NCI-H146 treated with DMSO at 0.1 percent for 48 hours (cell line): ENCODE data around the gene ACOT11.

Source experiments
- DNase-seq: peaks from one replicate; lab custom pipeline; 2025; ENCODE audit not compliant: unreplicated experiment; lab: John Stamatoyannopoulos, UW

ACOT11 gene

DNA sequence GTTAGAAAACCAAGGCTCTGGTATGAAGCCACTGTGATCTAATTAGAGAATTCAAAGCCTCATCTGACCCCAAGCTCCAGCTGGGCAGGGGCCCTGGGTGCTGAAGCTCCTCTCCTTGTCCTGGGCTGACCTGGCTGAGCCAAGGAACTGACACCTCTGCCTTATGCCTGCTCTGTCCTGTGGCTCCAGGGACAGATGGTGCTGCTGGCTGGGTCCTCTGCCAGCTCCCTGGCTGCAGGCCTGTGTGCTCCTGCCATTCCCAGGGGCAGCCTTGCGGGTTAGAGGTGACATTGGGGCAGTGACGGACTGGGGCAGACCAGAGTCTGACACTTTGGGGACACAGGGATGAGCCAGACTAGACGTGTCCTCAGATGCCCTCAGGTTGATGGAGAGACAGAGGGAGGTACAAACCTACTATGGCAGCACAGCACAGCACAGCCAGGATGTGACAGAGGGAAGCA lies 11.8 kb downstream of the ACOT11 start:
- no peak for DNase-seq

DNA sequence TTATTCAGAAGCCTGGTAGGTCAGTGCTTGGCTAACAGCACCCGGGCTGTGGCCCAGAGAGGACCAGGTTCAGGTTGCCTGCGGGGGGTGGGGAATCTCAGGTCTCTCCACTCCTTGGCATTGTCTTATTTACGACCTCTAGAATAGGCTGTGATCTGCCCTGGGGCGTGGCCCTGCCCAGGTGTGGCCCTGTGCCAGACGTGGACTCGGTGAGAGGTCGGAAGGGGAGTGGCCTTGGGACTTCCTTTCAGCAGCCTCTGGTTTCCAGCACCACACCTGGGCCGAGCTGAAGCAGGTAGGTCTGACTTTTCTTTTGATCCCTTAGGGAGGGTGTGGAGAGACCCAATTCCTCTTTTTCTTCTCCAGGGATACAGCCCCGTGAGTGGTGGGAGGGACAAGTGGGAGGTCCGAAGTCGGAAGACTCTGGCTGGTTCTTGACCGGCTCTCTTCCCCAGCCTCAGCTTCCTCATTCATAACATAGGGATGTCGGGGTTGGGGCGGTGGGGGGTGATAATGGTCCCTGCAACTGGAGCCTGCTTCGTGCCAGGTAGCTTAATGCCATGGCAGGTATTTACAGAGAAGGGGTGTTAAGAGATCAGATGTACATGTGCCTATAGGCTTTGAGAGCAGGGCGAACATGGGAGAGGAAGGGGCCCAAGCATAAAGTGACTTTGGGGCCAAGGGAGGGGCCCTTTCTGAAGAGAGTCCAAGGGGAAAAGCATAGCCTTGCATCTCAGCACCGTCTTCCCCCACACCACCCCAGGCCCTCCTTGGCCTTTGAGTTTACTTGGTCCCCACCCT lies 16.5 kb downstream of the ACOT11 start:
- peak; percentile 81 for DNase-seq

DNA sequence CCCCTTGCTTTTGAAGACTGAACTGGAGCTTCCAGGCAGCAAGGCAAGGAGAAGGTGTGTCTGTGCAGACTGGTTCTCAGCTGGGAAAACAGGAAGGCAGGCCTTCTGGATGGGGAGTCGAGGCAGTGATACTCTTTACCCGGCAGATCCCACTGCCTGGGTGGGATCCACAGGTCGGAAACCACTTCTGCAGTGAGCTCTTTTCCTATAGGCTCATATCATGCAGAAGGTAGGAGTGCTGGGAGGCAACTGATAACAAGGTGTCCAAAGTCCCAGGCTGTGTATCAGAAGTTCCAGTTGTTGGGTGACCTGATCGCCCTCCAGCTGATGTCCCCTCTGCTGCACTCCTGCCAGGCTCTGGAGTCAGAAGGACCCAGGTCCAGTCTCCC lies 17.1 kb downstream of the ACOT11 start:
- no peak for DNase-seq

DNA sequence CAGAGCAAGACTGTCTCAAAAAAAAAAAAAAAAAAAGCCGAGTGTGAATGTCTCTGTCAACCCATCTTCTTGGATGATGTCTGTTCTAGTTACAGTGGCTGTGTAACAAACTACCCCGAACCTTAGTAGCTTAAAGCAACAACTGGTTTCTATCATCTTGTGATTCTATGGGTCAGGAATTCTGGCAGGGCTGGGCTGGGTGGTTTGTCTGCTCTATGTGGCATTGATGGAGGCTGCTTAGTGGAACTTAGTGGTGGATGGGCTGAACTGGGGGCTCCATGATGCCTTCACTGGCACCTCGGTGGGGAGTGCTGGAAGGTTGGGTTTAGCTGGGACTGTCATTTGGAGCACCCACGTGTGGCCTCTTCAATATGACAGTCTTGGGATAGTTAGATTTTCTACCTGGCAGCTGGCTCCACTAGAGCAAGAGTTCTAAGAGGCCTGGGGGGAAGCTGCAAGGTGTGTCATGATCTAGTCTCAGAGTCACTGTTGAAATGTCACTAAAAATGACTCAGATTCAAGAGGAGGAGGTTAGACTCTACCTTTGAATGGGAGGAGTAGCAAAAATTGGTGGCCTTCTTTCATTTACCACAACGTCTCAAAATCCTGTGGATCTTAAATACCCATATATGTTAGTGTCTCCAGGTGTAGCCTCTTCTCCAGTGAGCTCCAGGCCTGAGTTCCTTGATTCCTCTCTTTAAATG lies 18.6 kb downstream of the ACOT11 start:
- DNase-seq: no peak

DNA sequence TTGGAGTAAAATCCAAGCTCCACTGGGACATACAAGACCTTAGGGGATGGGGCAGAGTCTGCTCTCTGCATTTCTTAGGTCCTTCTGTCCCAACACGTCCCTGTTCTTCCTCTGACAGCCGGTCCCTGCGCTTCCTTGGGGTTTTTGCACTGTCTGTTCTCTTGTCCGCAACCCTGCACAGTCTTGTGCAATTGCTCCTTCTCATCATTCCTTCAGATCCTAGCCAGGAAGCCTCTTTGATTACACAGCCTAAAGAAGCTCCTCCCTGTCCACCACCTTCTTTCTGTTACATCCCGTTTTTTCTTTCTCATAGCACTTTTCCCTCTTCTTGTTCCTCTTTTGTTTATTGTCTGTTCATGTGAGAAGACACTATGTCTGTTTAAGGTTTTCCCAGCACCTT lies 19.9 kb downstream of the ACOT11 start:
- no peak for DNase-seq

DNA sequence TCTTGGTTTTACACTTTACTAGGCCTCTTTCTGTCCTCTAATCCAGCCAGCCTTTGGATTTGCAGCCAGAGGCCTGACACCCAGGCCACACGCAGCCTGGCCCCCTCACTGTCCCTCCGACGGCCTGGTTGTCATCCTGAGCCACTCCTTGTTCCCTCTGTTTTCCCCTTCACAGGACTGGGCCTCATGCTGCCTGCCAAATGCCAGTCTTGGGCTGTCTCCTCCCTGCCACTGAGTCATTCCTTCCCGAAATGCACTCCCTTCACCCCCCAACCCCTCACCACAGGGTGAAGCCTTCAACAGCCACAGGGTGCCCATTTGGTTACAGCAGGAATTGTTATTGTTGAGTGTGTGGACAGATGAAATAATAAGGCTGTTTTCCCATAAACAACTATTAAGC lies 21.3 kb downstream of the ACOT11 start:
- no peak for DNase-seq

DNA sequence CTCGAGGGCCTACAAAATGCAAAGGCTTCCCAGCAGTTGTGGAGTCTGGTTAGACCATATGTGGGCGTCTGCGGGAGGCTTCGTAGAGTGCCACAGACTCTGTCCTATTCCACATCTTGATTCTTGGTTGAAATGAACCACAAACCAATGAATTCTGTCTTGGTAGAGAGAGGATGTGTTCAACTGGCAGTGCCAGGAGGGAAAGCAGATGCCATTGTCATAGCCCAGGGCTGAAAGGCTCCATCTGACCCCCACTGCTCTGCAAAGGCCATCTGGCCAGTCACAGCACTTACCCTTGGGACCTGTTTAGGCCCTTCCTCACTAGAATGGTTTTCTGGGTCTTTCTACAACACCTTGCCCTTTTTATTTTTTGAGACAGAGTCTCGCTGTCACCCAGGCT lies 22.1 kb downstream of the ACOT11 start:
- no peak for DNase-seq

DNA sequence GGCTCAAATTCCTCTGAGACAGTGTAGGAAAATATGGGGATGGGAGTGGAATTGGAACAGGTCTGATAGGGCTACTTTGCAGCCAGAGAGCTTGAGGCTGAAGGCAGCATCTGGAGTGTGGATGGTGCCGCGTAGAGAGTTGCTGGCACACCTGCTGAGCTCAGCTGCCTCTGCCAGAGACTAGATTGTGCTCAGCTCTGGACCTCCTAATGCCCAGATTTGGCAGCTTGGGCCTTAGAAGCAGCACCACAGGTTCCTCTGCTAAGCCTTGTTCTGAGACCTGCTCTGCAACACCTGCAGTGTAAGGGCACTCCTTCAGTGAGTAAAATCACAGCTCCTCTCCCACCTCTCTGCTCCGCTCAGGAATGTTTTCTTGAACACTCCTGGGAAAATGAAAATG lies 23.3 kb downstream of the ACOT11 start:
- DNase-seq: no peak

DNA sequence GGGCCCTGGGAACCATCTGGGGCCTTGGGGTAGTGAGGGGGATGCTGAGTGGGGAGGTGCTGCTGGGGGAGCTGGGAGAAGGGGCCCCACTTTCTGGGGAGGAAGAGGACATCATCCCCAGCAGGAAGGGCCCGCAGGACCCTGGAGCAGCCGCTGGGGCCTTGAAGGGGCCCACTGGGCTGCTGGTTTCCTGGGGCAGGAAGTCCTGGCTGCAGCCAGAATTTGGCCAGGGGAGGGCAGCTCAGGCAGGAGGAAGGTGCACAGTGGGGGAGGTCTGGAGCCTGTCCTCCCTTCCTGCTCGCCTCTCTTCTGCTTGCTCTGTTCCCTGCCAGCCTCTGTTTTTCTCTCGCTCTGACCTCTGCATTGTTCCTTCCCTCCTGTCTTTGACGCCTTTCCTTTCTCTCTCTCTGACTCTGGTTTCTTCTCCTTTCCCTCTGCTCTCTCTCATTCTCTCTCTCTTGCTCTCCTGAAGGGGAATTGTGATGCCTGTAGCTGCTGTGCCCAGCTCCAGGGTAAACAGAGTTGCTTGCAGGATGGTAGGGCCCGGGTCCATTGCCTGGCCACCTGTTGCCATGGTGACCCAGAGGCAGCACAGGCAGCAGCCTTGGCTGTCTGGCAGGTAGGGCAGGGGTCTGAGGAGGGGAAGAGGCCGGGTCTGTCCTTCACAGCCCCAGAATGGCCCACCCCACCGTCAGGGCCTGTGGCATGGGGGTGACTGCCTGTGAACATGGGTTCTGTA lies 23.9 kb downstream of the ACOT11 start:
- no peak for DNase-seq

DNA sequence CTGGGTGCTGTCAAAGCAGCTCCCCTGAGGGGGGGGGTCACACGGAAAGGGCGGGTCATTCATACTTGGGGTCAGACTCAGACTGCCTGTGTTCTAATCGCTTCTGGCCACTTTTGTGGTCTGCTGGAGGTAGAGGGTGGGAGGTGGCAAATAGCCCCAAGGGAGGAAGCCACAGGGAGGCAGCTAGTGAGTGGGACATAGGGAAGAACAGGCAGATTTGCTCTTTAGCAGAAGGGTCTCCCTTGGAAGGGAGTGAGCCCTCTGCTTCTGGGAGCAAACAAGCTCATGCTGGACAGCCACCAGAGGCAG lies 24.5 kb downstream of the ACOT11 start:
- no peak for DNase-seq

DNA sequence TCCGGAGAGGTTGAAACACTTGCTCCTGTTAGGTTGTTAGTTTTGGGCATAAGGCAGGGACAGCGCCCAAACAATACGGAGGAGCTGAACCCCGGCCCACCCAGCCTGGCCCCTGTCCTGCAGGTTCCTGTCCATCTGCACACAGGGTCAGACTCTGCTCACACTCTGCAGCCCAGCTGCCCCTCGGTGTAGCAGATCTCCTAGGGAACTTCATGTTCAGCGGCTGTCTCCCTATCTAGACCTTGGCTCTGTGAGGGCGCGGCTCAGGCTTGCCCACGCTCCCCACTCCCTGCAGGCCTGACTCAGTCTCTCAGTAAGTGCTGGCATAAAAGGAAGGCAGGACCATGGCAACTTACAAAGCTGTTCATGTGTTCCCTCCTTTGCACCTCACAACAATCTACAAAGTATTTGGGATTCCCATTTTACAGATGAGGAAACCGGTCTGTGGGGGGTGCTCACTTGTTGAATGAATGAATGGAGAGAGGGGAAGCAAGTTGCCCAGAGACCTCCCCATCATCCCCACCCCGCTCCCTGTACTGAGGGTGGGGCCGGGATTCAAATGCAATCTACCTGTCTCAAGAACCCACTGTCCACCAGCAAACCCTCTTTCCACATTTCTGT lies 26.2 kb downstream of the ACOT11 start:
- DNase-seq: no peak

DNA sequence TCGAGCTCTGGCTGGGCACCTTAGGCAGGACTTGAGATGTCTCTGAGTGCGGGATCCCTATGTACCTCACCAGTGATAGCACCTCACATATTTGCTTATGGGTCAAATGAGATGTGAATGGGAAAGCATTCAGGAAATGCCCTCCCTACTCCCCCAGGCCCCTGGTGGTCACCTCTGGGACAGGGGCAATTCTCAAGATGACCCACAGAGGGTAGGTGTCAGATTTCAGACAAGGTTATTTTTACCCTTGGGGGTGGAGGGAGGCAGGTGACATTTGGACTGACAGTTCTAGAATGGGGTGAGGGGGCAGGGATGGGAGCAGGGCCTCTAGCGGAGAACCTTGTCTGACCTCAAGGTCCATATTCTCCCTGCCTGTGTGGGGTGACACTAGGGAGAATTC lies 27.1 kb downstream of the ACOT11 start:
- DNase-seq: no peak

DNA sequence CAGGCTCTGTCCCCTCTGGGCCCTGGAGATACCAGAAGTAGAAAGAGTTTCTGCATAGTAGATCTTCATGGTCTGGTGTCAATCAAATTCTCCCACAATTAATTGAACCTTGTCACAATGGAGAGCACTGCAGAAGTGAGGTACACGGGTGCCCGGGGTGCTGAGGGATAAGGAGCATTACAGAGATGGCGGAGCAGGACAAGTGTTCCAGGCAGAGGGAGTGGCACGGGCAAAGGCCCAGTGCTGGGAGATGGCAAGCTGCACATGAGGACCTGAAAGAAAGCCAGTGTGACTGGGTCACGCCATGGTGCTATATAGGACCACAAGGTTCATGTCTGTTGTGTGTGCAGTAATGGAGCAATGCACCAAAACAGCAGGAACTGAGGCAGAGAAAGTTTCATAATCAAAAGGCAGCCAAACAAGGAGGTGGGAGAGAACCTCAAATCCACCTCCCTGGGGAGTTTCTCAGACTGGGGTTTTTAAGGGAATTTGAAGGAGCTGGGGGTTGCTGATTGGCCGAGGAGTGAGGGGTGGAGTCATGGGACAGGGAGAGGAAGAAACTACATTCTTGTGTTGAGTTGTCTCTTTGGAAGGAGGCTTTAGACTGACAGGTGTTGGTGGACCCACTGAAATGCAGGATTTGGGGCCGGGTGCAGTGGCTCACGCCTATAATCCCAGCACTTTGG lies 27.7 kb downstream of the ACOT11 start:
- no peak for DNase-seq

DNA sequence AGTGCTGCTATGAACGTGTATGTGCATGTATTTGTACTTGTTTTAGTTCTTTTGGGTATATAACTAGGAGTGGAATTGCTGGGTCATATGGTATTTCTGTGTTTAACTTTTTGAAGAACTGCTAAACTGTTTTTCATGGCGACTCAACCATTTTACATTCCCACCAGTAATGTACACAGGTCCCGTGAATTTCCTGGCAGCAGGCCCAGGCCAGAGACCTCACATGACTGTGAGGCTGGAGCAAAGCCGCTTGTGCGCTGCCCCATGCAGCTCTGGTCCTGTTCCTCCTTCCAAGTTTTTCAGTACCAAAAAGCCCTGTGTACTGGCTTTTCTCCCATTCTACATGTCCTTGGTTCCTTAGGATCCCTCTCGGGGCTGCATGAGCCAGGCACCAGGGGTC lies 29.6 kb downstream of the ACOT11 start:
- no peak for DNase-seq

DNA sequence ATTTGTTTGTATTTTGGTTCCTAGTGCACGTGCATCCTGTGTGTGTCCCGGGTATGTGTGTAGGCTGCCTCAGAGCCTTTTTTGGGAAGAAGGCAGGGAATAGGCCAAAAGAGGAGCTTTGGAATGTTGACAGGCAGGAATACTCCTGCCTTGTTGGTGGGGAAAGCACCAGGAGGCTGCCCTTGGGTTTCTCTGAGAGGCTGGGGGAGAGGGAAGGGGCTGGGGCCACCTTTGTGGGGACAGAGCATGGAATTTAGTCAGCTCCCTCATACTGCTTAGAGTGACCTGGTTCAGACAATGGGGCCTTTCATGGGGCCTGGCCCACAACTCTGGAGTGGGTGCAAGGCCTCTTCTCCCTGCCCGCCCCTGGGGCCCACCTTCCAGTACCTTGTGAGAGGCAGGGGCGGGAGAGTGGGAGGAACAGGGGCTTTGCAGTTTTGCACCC lies 31.3 kb downstream of the ACOT11 start:
- no peak for DNase-seq

DNA sequence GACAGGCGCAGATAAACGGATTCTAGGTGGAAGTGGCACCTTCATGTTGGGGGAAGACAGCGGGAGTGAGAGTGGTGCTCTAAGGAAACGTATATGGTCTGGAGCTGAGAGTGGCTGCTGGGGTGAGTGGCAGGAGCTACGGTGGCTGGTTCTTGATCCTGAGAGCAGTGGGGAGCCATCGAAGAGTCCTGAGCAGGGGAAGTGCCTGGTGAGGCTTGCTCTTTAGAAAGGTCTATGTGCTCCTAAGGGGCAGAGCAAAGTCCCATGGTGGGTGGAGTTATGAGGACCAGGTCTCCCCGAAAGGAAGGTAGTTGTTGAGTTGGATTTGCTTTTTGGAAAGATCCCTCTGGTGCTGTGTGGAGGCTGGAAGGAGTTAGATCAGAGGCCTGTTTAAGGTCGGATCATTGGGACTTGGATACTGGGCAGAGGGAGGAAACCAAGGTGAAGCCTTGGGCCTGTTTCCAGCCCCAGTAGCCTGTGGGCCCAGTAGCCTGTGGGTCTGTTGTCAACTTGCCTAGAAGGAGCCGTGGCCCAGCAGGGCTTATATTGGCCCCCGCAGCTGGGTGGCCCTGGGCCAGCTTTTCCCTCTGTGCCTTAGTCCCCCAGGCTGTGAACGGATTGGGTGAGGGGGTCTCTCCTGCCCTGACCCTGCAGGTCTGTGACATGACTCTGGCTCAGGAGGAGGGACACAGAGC lies 33.0 kb downstream of the ACOT11 start:
- DNase-seq: no peak

DNA sequence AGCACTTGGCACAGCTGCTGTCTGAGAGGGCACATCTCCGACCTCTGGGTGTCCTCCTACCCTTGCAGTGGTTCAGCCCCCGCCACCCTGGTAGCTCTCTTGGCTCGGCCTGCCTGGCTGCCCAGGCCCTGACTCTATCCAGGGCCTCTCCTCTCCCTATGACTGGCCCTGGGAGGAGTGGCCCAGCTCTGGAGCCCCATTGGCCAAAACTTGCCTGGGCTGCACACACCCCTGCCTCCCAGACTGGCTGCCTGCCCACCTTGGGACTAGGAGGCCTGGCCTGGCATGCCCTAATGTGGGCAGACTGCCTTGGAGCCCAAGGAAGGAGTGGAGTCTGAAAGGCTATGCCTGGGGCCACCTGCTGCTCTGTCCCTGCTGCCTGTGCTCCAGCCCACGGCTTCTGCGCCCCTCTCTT lies 33.6 kb downstream of the ACOT11 start:
- DNase-seq: no peak

DNA sequence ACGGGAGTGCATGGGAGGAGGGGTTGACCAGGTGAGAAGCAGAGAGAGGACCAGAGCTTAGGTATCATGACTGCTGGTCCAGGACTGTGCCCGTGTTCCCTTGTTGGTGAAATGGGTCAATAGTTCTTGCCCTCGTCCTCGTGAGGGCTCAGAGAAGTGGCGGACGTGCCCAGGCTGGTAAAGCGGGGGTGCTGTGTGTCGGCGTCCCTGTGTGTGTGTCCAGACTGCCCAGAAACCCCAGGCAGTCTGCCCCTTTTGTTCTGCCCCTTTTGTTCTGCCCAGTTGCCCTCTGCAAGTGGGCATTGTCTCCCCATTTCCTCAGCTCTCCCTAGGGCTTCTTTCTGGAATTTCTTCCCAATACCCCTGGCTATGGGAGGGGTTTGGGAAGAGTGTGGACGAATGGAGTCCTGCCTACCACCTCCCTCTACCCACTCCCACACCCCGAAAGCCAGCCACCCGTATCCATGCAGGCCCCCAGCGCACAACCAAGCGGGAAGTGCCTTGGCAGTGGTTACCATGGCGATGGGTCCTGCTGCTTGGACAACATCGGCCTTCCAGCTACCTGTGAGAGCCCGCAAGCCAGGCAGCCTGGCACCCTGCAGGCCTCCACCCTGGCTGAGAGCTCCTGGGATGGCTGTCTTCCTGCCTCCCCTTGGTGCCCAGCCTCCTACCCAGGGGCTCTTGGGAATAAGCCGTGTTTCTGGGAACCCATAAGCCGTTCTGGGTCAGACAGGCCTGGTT lies 34.7 kb downstream of the ACOT11 start:
- peak; percentile 31 for DNase-seq

DNA sequence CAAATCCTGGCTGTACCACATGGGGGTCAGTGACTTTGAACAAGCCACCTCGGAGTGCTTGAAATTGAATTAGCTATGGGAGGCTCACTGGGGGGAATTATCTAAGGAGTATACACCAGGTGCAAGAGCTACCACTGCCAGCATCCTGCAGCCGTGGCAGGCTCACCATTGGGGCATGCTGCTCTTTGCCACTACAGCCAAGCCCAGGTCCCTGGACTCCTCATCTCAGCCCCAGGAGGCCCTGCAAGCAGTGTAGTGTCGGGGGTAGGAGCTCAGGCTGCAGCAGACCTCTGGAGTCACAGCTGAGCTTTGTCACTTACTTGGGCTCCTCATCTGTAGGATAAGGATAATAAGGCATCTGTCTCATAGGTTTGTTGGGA lies 35.3 kb downstream of the ACOT11 start:
- no peak for DNase-seq

DNA sequence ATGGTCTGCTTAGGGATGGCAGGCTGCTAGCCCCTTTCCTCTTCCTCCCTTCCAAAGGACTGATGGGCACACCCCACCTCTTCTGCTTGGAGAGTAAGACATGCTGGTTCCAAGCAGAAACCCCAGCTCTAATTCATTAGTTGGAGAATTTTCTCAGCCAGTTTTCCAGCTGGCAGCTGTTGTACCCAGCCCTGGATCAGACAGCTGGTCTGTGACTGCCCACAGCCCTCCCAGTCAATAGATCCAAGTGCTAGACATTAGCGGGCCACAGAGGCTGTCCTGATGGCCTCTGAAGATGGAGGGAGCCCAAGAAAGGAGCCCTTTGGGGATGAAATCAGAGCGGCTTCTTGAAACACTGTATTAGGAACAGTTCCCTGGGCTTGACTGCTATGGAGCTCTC lies 35.8 kb downstream of the ACOT11 start:
- DNase-seq: no peak
